Keratinocyte (primary cell): ENCODE data around the gene RECK. TPM values are rescaled to one million over a fixed set of nuclear protein-coding genes. Genes with fewer than 3 reads are reported as not detected.

Source experiments
- DNase-seq: peaks from one replicate; pipeline ENCODE4 v3.0.0-alpha.2; 2011; ENCODE audit warnings: low read depth, missing footprints, low spot score
- FAIRE-seq: peaks from 2 replicates; lab custom pipeline; 2011; peaks lifted over from hg19 to GRCh38; lab: Jason Lieb, UNC
- H2AFZ ChIP-seq: 2 replicates; pipeline ENCODE4 v1.6.0; 2012; ENCODE audit warnings: low read length, control low read depth, inconsistent platforms; ENCODE audit not compliant: control insufficient read depth
- H3K27ac ChIP-seq: 2 replicates; pipeline ENCODE4 v1.5.1; 2011; ENCODE audit warnings: low read length; ENCODE audit not compliant: control insufficient read depth, insufficient read depth
- H3K27me3 ChIP-seq: 3 replicates; pipeline ENCODE4 v1.6.0; 2011; ENCODE audit warnings: low read length; ENCODE audit not compliant: control insufficient read depth, insufficient read depth; ENCODE audit errors: extremely low read depth
- H3K36me3 ChIP-seq, 2 experiments: 2 replicates in 1 of 2; 3 replicates in 1 of 2; pipeline ENCODE4 v1.5.1; 2011; ENCODE audit warnings: low read length in 2 of 2, mild to moderate bottlenecking in 1 of 2; ENCODE audit not compliant: control insufficient read depth in 2 of 2, insufficient read depth in 2 of 2; ENCODE audit errors: extremely low read depth in 1 of 2
- H3K4me1 ChIP-seq: 3 replicates; pipeline ENCODE4 v1.5.1; 2011; ENCODE audit warnings: low read length; ENCODE audit not compliant: control insufficient read depth, insufficient read depth; ENCODE audit errors: extremely low read depth
- H3K4me2 ChIP-seq: 3 replicates; pipeline ENCODE4 v1.6.0; 2011; ENCODE audit warnings: low read depth, low read length; ENCODE audit not compliant: control insufficient read depth, insufficient read depth; ENCODE audit errors: extremely low read depth
- H3K4me3 ChIP-seq, 3 experiments: fragments of 200-600 bp in 1 of 3; sonication (generic) in 1 of 3; 2 replicates in 2 of 3; 3 replicates in 1 of 3; pipeline ENCODE4 v1.5.1; 2011 to 2016; ENCODE audit warnings: low read length in 3 of 3, mild to moderate bottlenecking in 3 of 3, control low read depth in 2 of 3, inconsistent platforms in 1 of 3, low read depth in 1 of 3, mixed read lengths in 1 of 3, mixed run types in 1 of 3, moderate library complexity in 1 of 3; ENCODE audit not compliant: control insufficient read depth in 2 of 3, insufficient read depth in 2 of 3; ENCODE audit errors: extremely low read depth in 1 of 3
- H3K79me2 ChIP-seq: 2 replicates; pipeline ENCODE4 v1.6.0; 2012; ENCODE audit warnings: low read length; ENCODE audit not compliant: control insufficient read depth, insufficient read depth
- H3K9ac ChIP-seq: 3 replicates; pipeline ENCODE4 v1.6.0; 2011; ENCODE audit warnings: low read length; ENCODE audit not compliant: control insufficient read depth, insufficient read depth; ENCODE audit errors: extremely low read depth
- H3K9me1 ChIP-seq: 3 replicates; pipeline ENCODE4 v1.6.0; 2011; ENCODE audit warnings: low read length; ENCODE audit not compliant: control insufficient read depth, insufficient read depth; ENCODE audit errors: extremely low read depth
- H3K9me3 ChIP-seq: 2 replicates; pipeline ENCODE4 v1.5.1; 2012; ENCODE audit warnings: low read depth, low read length; ENCODE audit not compliant: control insufficient read depth
- H4K20me1 ChIP-seq: 3 replicates; pipeline ENCODE4 v1.6.0; 2011; ENCODE audit warnings: low read length; ENCODE audit not compliant: control insufficient read depth, insufficient read depth; ENCODE audit errors: extremely low read depth
- EZH2 ChIP-seq: IDR thresholded peaks from one replicate; pipeline ENCODE4 v1.6.1; 2012; ENCODE audit warnings: inconsistent platforms, mild to moderate bottlenecking, low read length, moderate library complexity
- dilution Hi-C: fragments of 300-500 bp; cut with MboI; formaldehyde crosslinking; loops from one replicate; pipeline ENCODE4 v1.7.0; 2020; ENCODE audit warnings: low sequenced_read_pairs; ENCODE audit not compliant: extremely low pct_ligation_motif_present
- polyA plus RNA-seq, 5 experiments: library from polyadenylated mRNA; depleted of rRNA in 3 of 5; stranded (reverse) in 3 of 5; stranded (forward) in 1 of 5; unstranded in 1 of 5; fragments of >200 nt; gene quantifications; 1 replicate in 1 of 5; 2 replicates in 3 of 5; 3 replicates in 1 of 5; pipeline versions ENCODE4 v1.2.1 to v1.2.3, GENCODE V29; 2011 to 2012; ENCODE audit warnings: missing spikeins in 2 of 5, low read depth in 1 of 5, low replicate concordance in 1 of 5
- TF ChIP-seq, protein P1 (sequence below), 3 experiments: IDR thresholded peaks in 1 of 3; conservative IDR thresholded peaks in 1 of 3; optimal IDR thresholded peaks in 1 of 3; 2 replicates in 2 of 3; 3 replicates in 1 of 3; pipeline versions ENCODE3 to v1.5.1; 2011; ENCODE audit warnings: low read length in 3 of 3, mild to moderate bottlenecking in 3 of 3, moderate library complexity in 2 of 3, control low read depth in 1 of 3, inconsistent platforms in 1 of 3; ENCODE audit not compliant: insufficient read depth in 2 of 3; ENCODE audit errors: extremely low read depth in 1 of 3

Gene RECK
- polyA plus RNA-seq, 1 donor (not counting 4 experiments of a cell fraction or from before 2014, with no cell fraction given) = 4.6 TPM

GRCh38 chr9:36033788-36034187 is 2.9 kb upstream of the RECK start:
- Histone ChIP-seq H3K27ac (no peak overlapping the region), H4K20me1 (no peaks in the 10 kb centered on the region), H3K9ac (no peak overlapping the region), H3K4me3 (no peak overlapping the region), H3K4me2 (no peak overlapping the region), H3K27me3 (no peaks in the 10 kb centered on the region), H3K9me1 (no peaks in the 10 kb centered on the region), H3K9me3 (no peaks in the 10 kb centered on the region), H3K36me3 (no peaks in the 10 kb centered on the region), H3K79me2 (peaks cover 8% of the 10 kb centered on the region), H3K4me1 (peaks cover 23% of the 10 kb centered on the region), H2AFZ (no peak overlapping the region)
- DNase-seq (no peak), FAIRE-seq (no peak)
- TF ChIP-seq, protein P1, sequence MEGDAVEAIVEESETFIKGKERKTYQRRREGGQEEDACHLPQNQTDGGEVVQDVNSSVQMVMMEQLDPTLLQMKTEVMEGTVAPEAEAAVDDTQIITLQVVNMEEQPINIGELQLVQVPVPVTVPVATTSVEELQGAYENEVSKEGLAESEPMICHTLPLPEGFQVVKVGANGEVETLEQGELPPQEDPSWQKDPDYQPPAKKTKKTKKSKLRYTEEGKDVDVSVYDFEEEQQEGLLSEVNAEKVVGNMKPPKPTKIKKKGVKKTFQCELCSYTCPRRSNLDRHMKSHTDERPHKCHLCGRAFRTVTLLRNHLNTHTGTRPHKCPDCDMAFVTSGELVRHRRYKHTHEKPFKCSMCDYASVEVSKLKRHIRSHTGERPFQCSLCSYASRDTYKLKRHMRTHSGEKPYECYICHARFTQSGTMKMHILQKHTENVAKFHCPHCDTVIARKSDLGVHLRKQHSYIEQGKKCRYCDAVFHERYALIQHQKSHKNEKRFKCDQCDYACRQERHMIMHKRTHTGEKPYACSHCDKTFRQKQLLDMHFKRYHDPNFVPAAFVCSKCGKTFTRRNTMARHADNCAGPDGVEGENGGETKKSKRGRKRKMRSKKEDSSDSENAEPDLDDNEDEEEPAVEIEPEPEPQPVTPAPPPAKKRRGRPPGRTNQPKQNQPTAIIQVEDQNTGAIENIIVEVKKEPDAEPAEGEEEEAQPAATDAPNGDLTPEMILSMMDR (optimal IDR thresholded peaks at IDR 0.05 in 1 of 3, IDR thresholded peaks at IDR 0.05 in 1 of 3, conservative IDR thresholded peaks at IDR 0.05 in 1 of 3; ENCODE audit: extremely low read depth in 1 of 3, insufficient read depth in 2 of 3, low read length in 3 of 3) = no peak
- no peak for TF ChIP-seq EZH2
- dilution Hi-C loops = no loop called here

DNA sequence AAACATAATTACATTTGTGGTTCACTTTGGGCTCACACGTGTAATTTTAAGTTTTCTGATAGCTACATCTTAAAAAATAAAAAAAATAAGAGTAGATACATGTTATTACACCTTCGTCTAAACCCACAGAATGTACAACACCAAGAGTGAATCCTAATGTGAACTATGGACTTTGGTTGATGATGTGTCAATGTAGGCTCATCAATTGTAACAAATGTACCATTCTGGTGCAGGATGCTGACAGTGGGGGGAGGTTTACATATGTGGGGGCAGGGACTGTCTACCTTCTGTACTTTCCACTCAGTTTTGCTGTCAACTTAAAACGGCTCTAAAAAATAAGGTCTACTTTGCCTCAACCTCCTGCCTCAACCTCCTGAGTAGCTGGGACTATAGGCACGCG is 2.5 kb upstream of the RECK start:
- no peaks in the 10 kb centered on the region for H3K36me3 ChIP-seq
- H3K79me2 ChIP-seq = peaks cover 9% of the 10 kb centered on the region
- H3K27me3 ChIP-seq = no peaks in the 10 kb centered on the region
- peaks cover 18% of the 10 kb centered on the region for H3K4me1 ChIP-seq
- FAIRE-seq (no peak), DNase-seq (no peak)
- dilution Hi-C loops = no loop called here
- no peaks in the 10 kb centered on the region for H3K9me3 ChIP-seq
- H3K4me3 ChIP-seq = no peak overlapping the region
- no peak overlapping the region for H3K27ac ChIP-seq
- no peak for TF ChIP-seq EZH2
- TF ChIP-seq, protein P1 (optimal IDR thresholded peaks at IDR 0.05 in 1 of 3, IDR thresholded peaks at IDR 0.05 in 1 of 3, conservative IDR thresholded peaks at IDR 0.05 in 1 of 3; ENCODE audit: extremely low read depth in 1 of 3, insufficient read depth in 2 of 3, low read length in 3 of 3) = no peak
- H3K9ac ChIP-seq = no peak overlapping the region
- no peaks in the 10 kb centered on the region for H4K20me1 ChIP-seq
- no peak overlapping the region for H3K4me2 ChIP-seq
- no peaks in the 10 kb centered on the region for H3K9me1 ChIP-seq
- no peak overlapping the region for H2AFZ ChIP-seq
